Suprapubic skin (tissue), 4 donors: ENCODE data around the gene EPHA4.

Experiments
- EP300 ChIP-seq: sonication (generic); formaldehyde crosslinking; IDR thresholded peaks from one replicate; pipeline ENCODE4 v1.6.1; 2017; ENCODE audit warnings: antibody characterized with exemption
- POLR2A ChIP-seq, 2 donors: fragments of 450-650 bp; IDR thresholded peaks; one replicate each; pipeline ENCODE4 v1.6.1; 2017; ENCODE audit warnings: antibody characterized with exemption in 2 of 2, mild to moderate bottlenecking in 2 of 2, moderate library complexity in 2 of 2
- POLR2AphosphoS5 ChIP-seq, 3 donors: sonication (generic); formaldehyde crosslinking; IDR thresholded peaks; one replicate each; pipeline ENCODE4 v1.6.1; 2017; ENCODE audit warnings: antibody characterized with exemption in 3 of 3
- TF ChIP-seq, protein P1 (sequence below), 2 donors: fragments of 200-600 bp in 1 of 2; fragments of 450-650 bp in 1 of 2; sonication (generic) in 1 of 2; IDR thresholded peaks; one replicate each; pipeline ENCODE4 v1.5.1; 2016 to 2019; ENCODE audit warnings: antibody characterized with exemption in 2 of 2, mild to moderate bottlenecking in 1 of 2, moderate library complexity in 1 of 2

GRCh38 chr2:221612800-221613199, 40.7 kb upstream of the EPHA4 start:
- TF ChIP-seq, protein P1, sequence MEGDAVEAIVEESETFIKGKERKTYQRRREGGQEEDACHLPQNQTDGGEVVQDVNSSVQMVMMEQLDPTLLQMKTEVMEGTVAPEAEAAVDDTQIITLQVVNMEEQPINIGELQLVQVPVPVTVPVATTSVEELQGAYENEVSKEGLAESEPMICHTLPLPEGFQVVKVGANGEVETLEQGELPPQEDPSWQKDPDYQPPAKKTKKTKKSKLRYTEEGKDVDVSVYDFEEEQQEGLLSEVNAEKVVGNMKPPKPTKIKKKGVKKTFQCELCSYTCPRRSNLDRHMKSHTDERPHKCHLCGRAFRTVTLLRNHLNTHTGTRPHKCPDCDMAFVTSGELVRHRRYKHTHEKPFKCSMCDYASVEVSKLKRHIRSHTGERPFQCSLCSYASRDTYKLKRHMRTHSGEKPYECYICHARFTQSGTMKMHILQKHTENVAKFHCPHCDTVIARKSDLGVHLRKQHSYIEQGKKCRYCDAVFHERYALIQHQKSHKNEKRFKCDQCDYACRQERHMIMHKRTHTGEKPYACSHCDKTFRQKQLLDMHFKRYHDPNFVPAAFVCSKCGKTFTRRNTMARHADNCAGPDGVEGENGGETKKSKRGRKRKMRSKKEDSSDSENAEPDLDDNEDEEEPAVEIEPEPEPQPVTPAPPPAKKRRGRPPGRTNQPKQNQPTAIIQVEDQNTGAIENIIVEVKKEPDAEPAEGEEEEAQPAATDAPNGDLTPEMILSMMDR (IDR thresholded peaks at IDR 0.05) = no peak
- TF ChIP-seq POLR2AphosphoS5 (IDR thresholded peaks at IDR 0.05) = no peak
- TF ChIP-seq EP300 = no peak
- TF ChIP-seq POLR2A (IDR thresholded peaks at IDR 0.05) = no peak
